CD4-positive, alpha-beta T cell treated with Interleukin-2 at 100 ng/mL for 4 hours (primary cell): ENCODE results near the gene SEC24B.
"Not testable (repeated sequence)": the region's sequence is repeated elsewhere in the genome, so short reads cannot be mapped to it uniquely, and the experiment has no call there.

Source experiments
- DNase-seq: peaks from one replicate; pipeline ENCODE4 v3.0.0-alpha.2; 2020; ENCODE audit warnings: low spot score

SEC24B gene

GRCh38 chr4:109432696-109433095, 919 bp upstream of the SEC24B start:
- DNase-seq, result peak; percentile 22

- no peak for DNase-seq
Observed at GRCh38 chr4:109434007-109434971, 674 bp downstream of the SEC24B start.

- no peak for DNase-seq
Observed at GRCh38 chr4:109435635-109436034, 2.0 kb downstream of the SEC24B start.

GRCh38 chr4:109436504-109436903, 2.9 kb downstream of the SEC24B start:
- no peak for DNase-seq

- no peak for DNase-seq
Observed at GRCh38 chr4:109440948-109441347, 7.3 kb downstream of the SEC24B start.

- no peak for DNase-seq
Observed at GRCh38 chr4:109441862-109442458, 8.3 kb downstream of the SEC24B start.

- DNase-seq, result no peak
Observed at GRCh38 chr4:109444182-109444844, 10.7 kb downstream of the SEC24B start.

GRCh38 chr4:109447278-109447677, 13.7 kb downstream of the SEC24B start:
- no peak for DNase-seq

GRCh38 chr4:109451544-109452273, 18.1 kb downstream of the SEC24B start:
- no peak for DNase-seq

- not testable (repeated sequence) for DNase-seq
Observed at GRCh38 chr4:109453110-109453509, 19.5 kb downstream of the SEC24B start.

GRCh38 chr4:109462297-109462696, 28.7 kb downstream of the SEC24B start:
- DNase-seq, result no peak

- no peak for DNase-seq
Observed at GRCh38 chr4:109462802-109463201, 29.2 kb downstream of the SEC24B start.

GRCh38 chr4:109465069-109465468, 31.5 kb downstream of the SEC24B start:
- no peak for DNase-seq

- no peak for DNase-seq
Observed at GRCh38 chr4:109469915-109470314, 36.3 kb downstream of the SEC24B start.

- peak; percentile 24 for DNase-seq
Observed at GRCh38 chr4:109472343-109472761, 38.7 kb downstream of the SEC24B start.

- DNase-seq, result no peak
Observed at GRCh38 chr4:109473824-109474223, 40.2 kb downstream of the SEC24B start.

GRCh38 chr4:109486007-109486406, 52.4 kb downstream of the SEC24B start:
- no peak for DNase-seq

- no peak for DNase-seq
Observed at GRCh38 chr4:109494563-109494962, 60.9 kb downstream of the SEC24B start.

GRCh38 chr4:109495514-109495913, 61.9 kb downstream of the SEC24B start:
- no peak for DNase-seq

GRCh38 chr4:109496875-109497274, 63.3 kb downstream of the SEC24B start:
- DNase-seq, result no peak

- no peak for DNase-seq
Observed at GRCh38 chr4:109497511-109497910, 63.9 kb downstream of the SEC24B start.

- DNase-seq, result no peak
Observed at GRCh38 chr4:109499513-109499912, 65.9 kb downstream of the SEC24B start.
